ENCODE results near the gene ISYNA1. TPM values are rescaled to one million over a fixed set of nuclear protein-coding genes. Genes with fewer than 3 reads are reported as not detected.

Gene ISYNA1
- total and polyA plus RNA-seq, 4 donors = 42.1 to 535 (median 71.3) TPM

DNA sequence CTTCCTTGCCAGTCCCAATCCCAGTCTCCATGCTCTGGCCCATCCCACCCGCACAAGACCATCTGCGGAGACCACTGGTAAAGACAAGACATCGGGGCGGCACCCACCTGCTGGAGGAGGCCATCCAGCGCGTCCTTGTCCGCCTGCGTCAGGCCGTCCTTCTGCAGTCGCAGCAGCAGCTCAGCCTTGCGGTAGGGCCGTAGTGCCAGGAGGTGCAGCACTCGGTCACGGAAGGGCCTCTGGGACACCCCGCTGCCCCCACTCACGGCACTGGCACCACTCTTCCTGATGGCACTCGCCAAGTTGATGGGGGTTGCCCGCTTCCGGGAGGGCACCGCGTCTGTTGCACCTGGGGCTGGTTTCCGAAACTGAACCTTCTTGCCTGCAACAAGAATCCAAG is 23.5 kb upstream of the ISYNA1 start:
- Histone ChIP-seq H3K9me3 (ENCODE audit: control insufficient read depth, low read length) (no peaks in the 10 kb centered on the region), H3K27ac (ENCODE audit: low read depth in 1 of 2, low read length in 2 of 2) (peak overlapping the region in 1 of 2 donors; percentile 66), H3K4me3 (ENCODE audit: low read length in 2 of 2) (no peak overlapping the region), H3K4me1 (ENCODE audit: control insufficient read depth in 1 of 2, insufficient read depth in 2 of 2, low read length in 2 of 2) (no peaks in the 10 kb centered on the region), H3K27me3 (ENCODE audit: control insufficient read depth in 1 of 2, insufficient read depth in 2 of 2, low read length in 1 of 2) (no peaks in the 10 kb centered on the region), H3K36me3 (ENCODE audit: control insufficient read depth in 1 of 2, insufficient read depth in 2 of 2, low read length in 1 of 2) (no peaks in the 10 kb centered on the region)
- intact Hi-C loops (cut with DNase I) = loop anchor here (2.0 to 10.0 kb wide), 3 partner anchors 61 to 383 kb away; partner anchors contain the start of gene ELL (in 1 of the 2)
- no peak for ATAC-seq (ENCODE audit: low FRiP score)
- 87% methylated on average over 22 of the region's 22 CpGs for WGBS, 2 donors
- no peak for DNase-seq

DNA sequence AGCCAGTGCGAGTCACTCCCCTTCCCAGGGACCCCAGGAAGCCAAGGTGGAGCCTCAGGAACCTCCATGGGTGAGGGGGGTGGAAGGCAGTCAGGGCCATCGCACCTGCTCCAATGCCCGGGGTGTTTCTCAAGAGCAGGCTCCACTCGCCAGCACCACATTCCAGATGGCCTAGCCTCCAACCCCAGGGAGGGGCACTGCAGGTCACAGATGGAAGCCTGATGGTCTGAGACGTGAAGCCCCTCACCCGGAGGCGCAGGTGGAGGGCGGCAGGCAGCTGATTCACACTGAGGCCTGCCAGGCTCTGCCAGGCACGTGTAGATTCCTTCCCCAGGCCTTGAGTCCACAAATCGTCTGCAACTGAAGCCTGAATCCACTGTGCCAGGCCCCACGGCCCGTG is 23.0 kb upstream of the ISYNA1 start:
- no peak for ATAC-seq (ENCODE audit: low FRiP score)
- 54 to 59% methylated on average over 12 of the region's 12 CpGs for WGBS, 2 donors
- Histone ChIP-seq H3K36me3 (ENCODE audit: control insufficient read depth in 1 of 2, insufficient read depth in 2 of 2, low read length in 1 of 2) (no peaks in the 10 kb centered on the region), H3K9me3 (ENCODE audit: control insufficient read depth, low read length) (no peaks in the 10 kb centered on the region), H3K27ac (ENCODE audit: low read depth in 1 of 2, low read length in 2 of 2) (peak overlapping the region in 1 of 2 donors; percentile 66), H3K27me3 (ENCODE audit: control insufficient read depth in 1 of 2, insufficient read depth in 2 of 2, low read length in 1 of 2) (no peaks in the 10 kb centered on the region), H3K4me1 (ENCODE audit: control insufficient read depth in 1 of 2, insufficient read depth in 2 of 2, low read length in 2 of 2) (no peaks in the 10 kb centered on the region), H3K4me3 (ENCODE audit: low read length in 2 of 2) (no peak overlapping the region)
- intact Hi-C loops (cut with DNase I) = loop anchor here (2.0 to 10.0 kb wide), 3 partner anchors 61 to 384 kb away; partner anchors contain the start of gene ELL (in 1 of the 2)
- no peak for DNase-seq

DNA sequence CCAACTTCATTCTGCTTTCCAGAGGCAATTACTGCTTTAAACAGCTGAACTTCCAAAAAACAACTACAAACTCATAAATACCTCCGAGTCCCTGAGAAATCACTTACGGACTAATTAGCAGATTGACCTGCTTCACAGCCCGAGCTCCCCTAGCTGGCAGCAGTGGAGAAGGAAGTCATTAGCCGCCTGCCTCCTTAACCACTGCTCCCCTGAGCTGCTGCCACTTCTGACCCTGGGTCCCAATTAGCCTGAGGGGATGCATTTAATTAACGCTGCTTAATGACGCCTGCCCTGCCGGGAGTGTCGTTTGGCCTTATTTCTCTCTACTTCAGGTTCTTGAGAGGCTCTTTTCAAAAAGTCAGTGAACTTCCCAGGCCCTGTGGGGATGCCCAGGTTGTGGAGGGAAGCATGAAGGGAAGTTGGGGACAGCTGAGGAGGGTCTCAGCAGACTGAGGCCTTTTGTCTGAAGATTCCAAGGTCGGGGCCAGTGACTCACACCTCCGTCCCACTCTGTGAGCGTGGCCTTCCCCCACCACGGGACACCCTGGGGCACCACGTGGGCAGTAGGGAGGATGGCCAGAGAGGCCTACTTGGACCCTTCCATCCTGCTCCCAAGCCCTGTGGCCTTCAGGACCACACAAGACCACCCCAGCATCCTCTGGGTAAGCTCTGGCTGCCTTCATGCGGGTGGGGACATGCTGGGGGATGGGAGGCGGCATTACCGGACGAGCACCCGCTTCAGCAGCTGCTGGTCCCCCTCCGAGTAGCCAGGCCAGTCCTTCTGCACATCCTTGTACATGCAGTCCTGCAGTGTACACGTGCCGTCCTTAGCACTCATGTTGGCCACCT is 19.8 kb upstream of the ISYNA1 start:
- Histone ChIP-seq H3K4me3 (ENCODE audit: low read length in 2 of 2) (no peak overlapping the region), H3K4me1 (ENCODE audit: control insufficient read depth in 1 of 2, insufficient read depth in 2 of 2, low read length in 2 of 2) (no peaks in the 10 kb centered on the region), H3K36me3 (ENCODE audit: control insufficient read depth in 1 of 2, insufficient read depth in 2 of 2, low read length in 1 of 2) (no peaks in the 10 kb centered on the region), H3K9me3 (ENCODE audit: control insufficient read depth, low read length) (no peaks in the 10 kb centered on the region), H3K27ac (ENCODE audit: low read depth in 1 of 2, low read length in 2 of 2) (peak overlapping the region in 1 of 2 donors; percentile 5), H3K27me3 (ENCODE audit: control insufficient read depth in 1 of 2, insufficient read depth in 2 of 2, low read length in 1 of 2) (no peaks in the 10 kb centered on the region)
- ATAC-seq (ENCODE audit: low FRiP score) (no peak), DNase-seq (no peak)
- intact Hi-C loops (cut with DNase I) = loop anchor here in 1 of 2 donors (5.0 to 10.0 kb wide), 2 partner anchors 130 to 387 kb away; partner anchors contain the start of gene REX1BD
- 77 to 78% methylated on average over 21 of the region's 21 CpGs for WGBS, 2 donors

DNA sequence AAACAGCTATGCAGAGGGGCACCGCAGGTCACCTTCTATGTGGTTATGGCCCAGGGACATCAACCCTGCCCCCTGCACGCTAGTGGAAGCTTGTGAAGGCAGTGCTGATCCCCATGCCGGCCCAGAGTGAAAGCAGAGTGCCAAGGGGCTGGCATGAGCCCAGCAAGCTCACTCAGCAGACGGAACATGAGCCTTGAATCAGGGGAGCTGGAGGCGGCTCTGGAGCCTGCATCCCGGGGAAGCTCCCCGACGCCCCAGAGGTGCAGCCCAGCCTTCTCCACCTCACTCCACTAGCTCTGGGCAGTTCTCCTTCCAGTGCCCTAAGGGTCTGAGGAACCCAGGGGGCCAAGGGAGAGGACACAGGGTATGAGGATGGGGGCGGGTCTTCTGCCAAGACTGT is 19.0 kb upstream of the ISYNA1 start:
- Histone ChIP-seq H3K36me3 (ENCODE audit: control insufficient read depth in 1 of 2, insufficient read depth in 2 of 2, low read length in 1 of 2) (no peaks in the 10 kb centered on the region), H3K9me3 (ENCODE audit: control insufficient read depth, low read length) (no peaks in the 10 kb centered on the region), H3K4me3 (ENCODE audit: low read length in 2 of 2) (no peak overlapping the region), H3K27ac (ENCODE audit: low read depth in 1 of 2, low read length in 2 of 2) (peak overlapping the region in 1 of 2 donors; percentile 14), H3K27me3 (ENCODE audit: control insufficient read depth in 1 of 2, insufficient read depth in 2 of 2, low read length in 1 of 2) (no peaks in the 10 kb centered on the region), H3K4me1 (ENCODE audit: control insufficient read depth in 1 of 2, insufficient read depth in 2 of 2, low read length in 2 of 2) (no peaks in the 10 kb centered on the region)
- ATAC-seq (ENCODE audit: low FRiP score) = peak; percentile 22
- 9 to 19% methylated on average over 9 of the region's 9 CpGs for WGBS, 2 donors
- intact Hi-C loops (cut with DNase I) = loop anchor here in 1 of 2 donors (5.0 to 10.0 kb wide), 2 partner anchors 130 to 388 kb away; partner anchors contain the start of gene REX1BD
- peak; percentile 81 to 92 for DNase-seq

DNA sequence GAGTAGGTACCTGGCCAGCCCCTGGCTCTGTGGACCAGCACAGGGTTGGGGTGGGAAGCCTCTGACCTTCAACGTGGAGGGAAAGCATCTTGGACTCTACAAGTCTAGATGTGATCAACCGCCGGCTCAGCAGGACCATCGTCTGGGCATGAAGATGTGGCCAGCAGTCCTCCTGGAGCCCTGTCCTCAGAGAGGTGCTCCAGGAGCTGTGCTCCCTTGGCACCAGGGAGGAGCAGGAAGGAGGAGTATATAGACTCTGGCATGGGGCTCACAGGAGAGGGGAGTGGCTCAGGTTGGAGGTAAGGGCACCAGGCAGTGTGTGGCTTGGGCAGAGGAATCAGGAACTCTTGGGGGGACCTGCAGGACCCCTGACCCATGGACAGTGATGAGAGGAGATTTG is 18.3 kb upstream of the ISYNA1 start:
- H3K9me3 ChIP-seq (ENCODE audit: control insufficient read depth, low read length) = no peaks in the 10 kb centered on the region
- H3K27me3 ChIP-seq (ENCODE audit: control insufficient read depth in 1 of 2, insufficient read depth in 2 of 2, low read length in 1 of 2) = no peaks in the 10 kb centered on the region
- WGBS, 2 donors = 82 to 85% methylated on average over 4 of the region's 4 CpGs
- no peak overlapping the region for H3K27ac ChIP-seq (ENCODE audit: low read depth in 1 of 2, low read length in 2 of 2)
- H3K36me3 ChIP-seq (ENCODE audit: control insufficient read depth in 1 of 2, insufficient read depth in 2 of 2, low read length in 1 of 2) = no peaks in the 10 kb centered on the region
- ATAC-seq (ENCODE audit: low FRiP score) = no peak
- intact Hi-C loops (cut with DNase I) = loop anchor here in 1 of 2 donors (5.0 to 10.0 kb wide), 2 partner anchors 131 to 389 kb away; partner anchors contain the start of gene REX1BD
- no peak for DNase-seq
- H3K4me1 ChIP-seq (ENCODE audit: control insufficient read depth in 1 of 2, insufficient read depth in 2 of 2, low read length in 2 of 2) = no peaks in the 10 kb centered on the region
- no peak overlapping the region for H3K4me3 ChIP-seq (ENCODE audit: low read length in 2 of 2)

DNA sequence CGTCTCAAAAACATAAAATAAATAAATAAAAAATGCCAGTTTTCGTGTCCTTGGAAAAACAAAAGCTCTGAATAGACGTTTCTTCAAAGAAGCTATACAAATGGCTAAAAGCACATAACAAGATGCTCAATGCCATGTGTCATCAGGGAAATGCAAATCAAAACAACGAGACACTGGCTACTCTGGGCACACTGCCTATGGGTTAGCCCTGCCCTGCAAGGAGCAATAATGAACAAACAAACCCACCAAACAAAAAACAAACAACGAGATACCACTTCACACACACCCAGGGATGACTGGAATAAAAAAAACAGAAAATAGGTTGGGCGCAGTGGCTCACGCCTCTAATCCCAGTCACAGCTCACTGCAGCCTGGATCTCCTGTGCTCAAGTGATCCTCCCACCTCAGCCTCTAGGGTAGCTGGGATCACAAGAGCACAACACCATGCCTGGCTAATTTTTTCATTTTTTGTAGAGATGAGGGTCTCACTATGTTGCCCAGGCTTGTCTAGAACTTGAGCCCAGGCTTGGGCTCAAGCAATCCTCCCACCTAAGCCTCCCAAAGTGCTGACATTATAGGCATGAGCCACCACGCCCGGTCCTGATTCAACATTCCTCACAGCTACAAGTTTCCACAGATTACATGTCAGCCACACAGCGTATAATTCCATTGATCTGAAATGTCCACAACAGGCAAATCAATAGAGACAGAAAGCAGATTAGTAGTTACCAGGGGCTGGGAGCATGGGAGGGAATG is 15.5 kb upstream of the ISYNA1 start:
- Histone ChIP-seq H3K9me3 (ENCODE audit: control insufficient read depth, low read length) (no peaks in the 10 kb centered on the region), H3K27me3 (ENCODE audit: control insufficient read depth in 1 of 2, insufficient read depth in 2 of 2, low read length in 1 of 2) (no peaks in the 10 kb centered on the region), H3K4me1 (ENCODE audit: control insufficient read depth in 1 of 2, insufficient read depth in 2 of 2, low read length in 2 of 2) (no peaks in the 10 kb centered on the region), H3K27ac (ENCODE audit: low read depth in 1 of 2, low read length in 2 of 2) (no peak overlapping the region), H3K36me3 (ENCODE audit: control insufficient read depth in 1 of 2, insufficient read depth in 2 of 2, low read length in 1 of 2) (no peaks in the 10 kb centered on the region), H3K4me3 (ENCODE audit: low read length in 2 of 2) (no peak overlapping the region)
- intact Hi-C loops (cut with DNase I) = loop anchor here in 1 of 2 donors (5.0 to 10.0 kb wide), 2 partner anchors 224 to 391 kb away; no protein-coding TSS in a partner anchor
- WGBS, 2 donors = 72 to 76% methylated on average over 10 of the region's 10 CpGs
- ATAC-seq (ENCODE audit: low FRiP score) (no peak), DNase-seq (no peak)

DNA sequence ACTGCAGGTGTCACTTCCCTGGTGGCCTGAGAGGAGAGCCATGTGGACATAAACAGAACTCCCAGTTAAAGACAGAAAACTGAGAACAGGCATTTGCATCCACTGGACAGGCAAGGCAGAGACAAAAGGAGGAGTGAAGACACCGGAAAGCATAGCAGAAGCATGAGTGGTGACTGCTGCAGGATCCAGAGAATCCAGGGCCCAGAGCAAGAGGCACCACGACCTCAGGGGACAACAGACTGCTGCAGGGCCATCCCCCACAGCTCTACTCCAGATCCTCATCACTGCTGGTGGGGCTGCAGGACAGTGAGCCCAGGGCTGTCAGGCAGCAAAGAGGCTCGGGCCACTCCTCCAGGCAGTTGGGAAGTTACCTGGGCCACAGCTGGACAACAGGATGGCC is 14.5 kb upstream of the ISYNA1 start:
- no peaks in the 10 kb centered on the region for H3K9me3 ChIP-seq (ENCODE audit: control insufficient read depth, low read length)
- no peak for ATAC-seq (ENCODE audit: low FRiP score)
- no peaks in the 10 kb centered on the region for H3K27me3 ChIP-seq (ENCODE audit: control insufficient read depth in 1 of 2, insufficient read depth in 2 of 2, low read length in 1 of 2)
- H3K4me3 ChIP-seq (ENCODE audit: low read length in 2 of 2) = no peak overlapping the region
- H3K36me3 ChIP-seq (ENCODE audit: control insufficient read depth in 1 of 2, insufficient read depth in 2 of 2, low read length in 1 of 2) = no peaks in the 10 kb centered on the region
- H3K4me1 ChIP-seq (ENCODE audit: control insufficient read depth in 1 of 2, insufficient read depth in 2 of 2, low read length in 2 of 2) = no peaks in the 10 kb centered on the region
- intact Hi-C loops (cut with DNase I) = loop anchor here in 1 of 2 donors (5.0 to 10.0 kb wide), 2 partner anchors 225 to 392 kb away; no protein-coding TSS in a partner anchor
- no peak overlapping the region for H3K27ac ChIP-seq (ENCODE audit: low read depth in 1 of 2, low read length in 2 of 2)
- DNase-seq = no peak
- WGBS, 2 donors = 75 to 80% methylated on average over 3 of the region's 3 CpGs

DNA sequence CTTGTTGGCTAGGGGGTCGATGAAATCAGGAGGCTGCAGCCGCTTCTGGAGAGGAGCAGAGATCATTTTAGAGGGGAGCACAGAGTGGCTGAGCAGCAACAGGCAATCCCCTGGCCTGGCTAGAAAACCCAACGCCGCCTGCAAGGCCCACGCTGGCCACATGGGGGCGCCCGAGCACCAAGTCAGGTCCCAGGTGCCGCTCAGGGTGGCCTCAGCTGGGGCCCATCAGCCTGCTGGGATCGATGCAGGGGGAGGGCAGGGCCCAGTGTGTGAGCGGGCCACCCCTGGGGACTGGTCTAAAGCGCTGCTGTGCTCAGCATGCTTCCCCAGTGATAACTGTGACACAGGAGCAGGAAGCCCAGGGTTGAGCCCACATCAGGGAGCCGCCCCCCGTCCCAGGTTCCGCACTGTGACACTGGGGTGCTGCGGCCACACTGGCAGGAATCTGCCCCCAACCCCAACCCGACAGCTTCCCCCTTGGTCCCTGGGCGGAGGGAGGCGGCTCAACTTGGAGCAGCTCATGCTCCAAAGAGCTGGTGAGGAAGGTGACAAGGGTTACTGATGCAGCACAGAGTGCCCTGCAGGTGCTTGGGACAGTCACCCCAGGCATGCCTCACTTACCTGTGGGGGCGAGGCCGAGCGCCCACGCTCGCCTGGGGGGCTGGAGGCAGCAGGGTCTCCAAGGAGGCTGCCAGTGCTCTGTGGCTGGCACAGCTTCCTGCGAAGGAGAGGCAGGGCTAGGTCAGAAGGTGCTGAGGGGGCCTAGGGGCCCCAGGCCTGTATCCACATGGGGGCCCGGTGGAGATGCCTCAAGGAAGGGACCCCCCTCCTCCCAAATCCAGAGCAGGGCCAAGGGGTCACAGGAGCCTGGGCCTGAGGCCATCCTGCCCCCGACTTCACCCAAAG is 13.3 kb upstream of the ISYNA1 start:
- ATAC-seq (ENCODE audit: low FRiP score) = peak; percentile 84
- H3K9me3 ChIP-seq (ENCODE audit: control insufficient read depth, low read length) = no peaks in the 10 kb centered on the region
- WGBS, 2 donors = 46 to 50% methylated on average over 26 of the region's 26 CpGs
- H3K27ac ChIP-seq (ENCODE audit: low read depth in 1 of 2, low read length in 2 of 2) = no peak overlapping the region
- no peaks in the 10 kb centered on the region for H3K4me1 ChIP-seq (ENCODE audit: control insufficient read depth in 1 of 2, insufficient read depth in 2 of 2, low read length in 2 of 2)
- H3K36me3 ChIP-seq (ENCODE audit: control insufficient read depth in 1 of 2, insufficient read depth in 2 of 2, low read length in 1 of 2) = no peaks in the 10 kb centered on the region
- intact Hi-C loops (cut with DNase I) = loop anchor here in 1 of 2 donors (5.0 to 10.0 kb wide), 2 partner anchors 226 to 394 kb away; no protein-coding TSS in a partner anchor
- H3K4me3 ChIP-seq (ENCODE audit: low read length in 2 of 2) = no peak overlapping the region
- no peaks in the 10 kb centered on the region for H3K27me3 ChIP-seq (ENCODE audit: control insufficient read depth in 1 of 2, insufficient read depth in 2 of 2, low read length in 1 of 2)
- DNase-seq = peak; percentile 87 to 96

Data from aorta (tissue), 5 donors.